Lower leg skin (tissue), 4 donors: Measurements from ENCODE around the gene DESI1. TPM values are rescaled to one million over a fixed set of nuclear protein-coding genes. Genes with fewer than 3 reads are reported as not detected.

Experiments used
- DNase-seq, 2 donors: peaks; one replicate each; pipeline ENCODE4 v3.0.0-alpha.2; 2019; ENCODE audit warnings: low spot score in 2 of 2
- H3K4me3 ChIP-seq: fragments of 200-600 bp; sonication (generic); 2 replicates; pipeline ENCODE4 v1.5.1; 2017; ENCODE audit warnings: mild to moderate bottlenecking, low read depth; ENCODE audit not compliant: poor library complexity, severe bottlenecking
- POLR2A ChIP-seq, 2 donors: fragments of 450-650 bp; IDR thresholded peaks; one replicate each; pipeline ENCODE4 v1.6.1; 2016 to 2017; ENCODE audit warnings: antibody characterized with exemption in 2 of 2, mild to moderate bottlenecking in 1 of 2, moderate library complexity in 1 of 2
- WGBS, 2 donors: methylation state at CpG; one replicate each; pipeline ENCODE4 v1.1.5; 2018; 5-methylcytosine and 5-hydroxymethylcytosine counted together
- intact Hi-C: fragments of 100-400 bp; cut with DNase I; formaldehyde crosslinking; loops from one replicate; pipeline ENCODE4 v1.15.0; 2023; ENCODE audit warnings: low total_unique reads
- total RNA-seq, 4 donors: library from RNA; depleted of rRNA; stranded (reverse); fragments of >200 nt; gene quantifications; one replicate each; pipeline ENCODE4 v1.1.0, GENCODE V29; 2016
- TF ChIP-seq, protein P1 (sequence below), 3 donors: fragments of 450-650 bp; IDR thresholded peaks; one replicate each; pipeline ENCODE4 v1.5.1; 2016; ENCODE audit warnings: antibody characterized with exemption in 3 of 3, mild to moderate bottlenecking in 3 of 3, moderate library complexity in 2 of 3

The DESI1 gene
- total RNA-seq, 4 donors from 2014 or later: 16.1 to 37.8 (median 23.0) TPM

DNA sequence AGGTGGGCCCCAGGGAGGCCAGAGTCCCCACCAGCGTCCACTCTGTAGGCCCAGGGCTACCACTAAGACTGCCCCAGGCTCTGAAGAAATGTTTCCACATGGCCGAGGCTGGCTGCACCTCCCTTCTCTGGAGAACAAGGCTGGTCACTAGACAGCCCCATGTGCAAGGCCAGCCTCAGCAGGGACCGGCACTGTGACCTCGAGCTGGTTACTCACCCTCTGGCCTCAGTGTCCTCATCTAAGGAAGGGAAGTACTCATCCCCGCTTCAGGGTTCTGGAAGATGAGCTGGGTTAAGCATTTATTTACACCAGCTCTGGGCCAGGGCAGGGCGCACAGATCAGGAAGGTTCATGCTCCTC is 40.9 kb downstream of the DESI1 start:
- intact Hi-C loops: no loop called here
- no peak for DNase-seq
- 85 to 93% methylated on average over 5 to 6 of the region's 6 CpGs for WGBS, 2 donors
- TF ChIP-seq, protein P1, sequence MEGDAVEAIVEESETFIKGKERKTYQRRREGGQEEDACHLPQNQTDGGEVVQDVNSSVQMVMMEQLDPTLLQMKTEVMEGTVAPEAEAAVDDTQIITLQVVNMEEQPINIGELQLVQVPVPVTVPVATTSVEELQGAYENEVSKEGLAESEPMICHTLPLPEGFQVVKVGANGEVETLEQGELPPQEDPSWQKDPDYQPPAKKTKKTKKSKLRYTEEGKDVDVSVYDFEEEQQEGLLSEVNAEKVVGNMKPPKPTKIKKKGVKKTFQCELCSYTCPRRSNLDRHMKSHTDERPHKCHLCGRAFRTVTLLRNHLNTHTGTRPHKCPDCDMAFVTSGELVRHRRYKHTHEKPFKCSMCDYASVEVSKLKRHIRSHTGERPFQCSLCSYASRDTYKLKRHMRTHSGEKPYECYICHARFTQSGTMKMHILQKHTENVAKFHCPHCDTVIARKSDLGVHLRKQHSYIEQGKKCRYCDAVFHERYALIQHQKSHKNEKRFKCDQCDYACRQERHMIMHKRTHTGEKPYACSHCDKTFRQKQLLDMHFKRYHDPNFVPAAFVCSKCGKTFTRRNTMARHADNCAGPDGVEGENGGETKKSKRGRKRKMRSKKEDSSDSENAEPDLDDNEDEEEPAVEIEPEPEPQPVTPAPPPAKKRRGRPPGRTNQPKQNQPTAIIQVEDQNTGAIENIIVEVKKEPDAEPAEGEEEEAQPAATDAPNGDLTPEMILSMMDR (IDR thresholded peaks at IDR 0.05): no peak
- no peak for TF ChIP-seq POLR2A (IDR thresholded peaks at IDR 0.05)
- no peak overlapping the region for H3K4me3 ChIP-seq

DNA sequence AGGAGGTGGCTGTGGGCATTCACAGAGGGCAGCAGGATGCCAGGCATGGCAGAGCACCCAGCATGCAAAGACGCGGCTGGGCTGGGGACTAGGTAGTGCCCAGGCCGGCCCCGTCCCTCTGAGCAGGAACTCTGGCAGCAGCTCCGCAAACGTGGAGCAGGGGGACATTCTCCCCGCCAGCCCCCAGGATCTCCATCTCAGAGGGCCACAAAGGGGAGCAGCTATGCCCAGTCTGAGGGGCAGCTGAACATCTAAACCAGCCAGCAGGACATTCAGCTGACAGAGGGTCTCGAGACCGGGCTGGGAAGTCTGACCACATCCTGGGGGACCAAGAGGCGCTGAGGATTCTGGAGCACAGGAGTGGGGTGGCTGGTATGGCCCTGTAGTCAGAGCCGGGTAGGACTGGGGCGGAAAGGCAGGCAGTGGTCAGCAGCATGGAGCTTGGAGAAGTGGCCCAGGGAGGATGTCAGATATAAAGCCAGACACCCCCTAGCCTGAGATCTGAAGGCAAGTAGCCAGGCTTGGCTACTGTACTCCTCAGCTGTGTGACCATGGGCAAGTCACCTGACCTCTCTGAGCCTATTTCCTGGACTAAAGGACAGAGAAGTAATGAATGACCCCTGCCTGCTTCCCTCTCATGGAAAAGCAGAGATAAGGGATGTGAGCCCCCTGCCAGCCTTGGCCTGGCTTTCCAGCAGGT is 41.4 kb downstream of the DESI1 start:
- intact Hi-C loops: no loop called here
- DNase-seq: no peak
- 97 to 99% methylated on average over 5 to 12 of the region's 12 CpGs for WGBS, 2 donors
- no peak overlapping the region for H3K4me3 ChIP-seq
- no peak for TF ChIP-seq POLR2A (IDR thresholded peaks at IDR 0.05)
- TF ChIP-seq, protein P1 (IDR thresholded peaks at IDR 0.05): no peak

DNA sequence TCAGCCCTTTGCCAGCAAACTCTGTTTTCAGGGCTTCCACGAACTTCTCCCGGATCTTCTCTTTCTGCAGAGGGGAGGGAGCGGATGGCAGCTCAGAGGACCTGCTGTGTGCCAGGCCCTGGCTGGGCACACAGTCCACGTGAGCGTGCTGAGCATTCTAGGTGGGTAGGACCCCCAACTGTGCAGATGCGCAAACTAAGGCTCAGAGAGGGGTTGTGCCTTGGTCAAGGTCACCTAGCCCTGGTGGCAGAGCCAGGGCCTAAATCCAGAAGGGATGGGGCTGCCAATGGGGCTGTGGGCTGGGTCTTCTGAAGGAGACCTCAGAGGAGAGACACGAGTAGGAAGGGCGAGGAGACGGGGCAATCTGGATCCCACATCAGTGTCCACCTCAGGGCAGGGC is 42.0 kb downstream of the DESI1 start:
- H3K4me3 ChIP-seq: no peak overlapping the region
- WGBS, 2 donors: 95 to 96% methylated on average over 9 of the region's 9 CpGs
- no peak for DNase-seq
- no peak for TF ChIP-seq POLR2A (IDR thresholded peaks at IDR 0.05)
- TF ChIP-seq, protein P1 (IDR thresholded peaks at IDR 0.05): no peak
- intact Hi-C loops: no loop called here

DNA sequence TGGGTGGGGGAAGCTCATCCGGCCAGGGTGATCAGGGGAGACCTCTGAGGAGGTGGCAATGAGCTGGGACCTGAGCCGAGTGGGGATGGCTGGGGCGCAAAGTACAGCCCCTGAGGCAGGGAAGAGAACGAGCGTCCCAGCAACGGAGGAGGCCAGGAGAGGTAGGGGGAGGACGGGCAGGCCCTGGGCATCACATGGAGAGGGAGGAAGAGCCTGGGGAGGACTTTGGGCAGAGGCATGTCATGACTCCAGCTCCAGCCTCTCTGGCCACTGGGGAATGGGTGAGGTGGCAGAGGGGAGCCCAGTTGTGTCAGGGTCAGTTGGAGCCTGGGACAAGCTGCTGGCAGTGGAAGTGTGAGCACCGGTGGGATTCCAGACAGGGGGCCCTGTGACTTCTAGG is 42.7 kb downstream of the DESI1 start:
- no peak overlapping the region for H3K4me3 ChIP-seq
- WGBS, 2 donors: 86 to 89% methylated on average over 8 of the region's 8 CpGs
- no peak for DNase-seq
- TF ChIP-seq, protein P1 (IDR thresholded peaks at IDR 0.05): no peak
- no peak for TF ChIP-seq POLR2A (IDR thresholded peaks at IDR 0.05)
- intact Hi-C loops: no loop called here

DNA sequence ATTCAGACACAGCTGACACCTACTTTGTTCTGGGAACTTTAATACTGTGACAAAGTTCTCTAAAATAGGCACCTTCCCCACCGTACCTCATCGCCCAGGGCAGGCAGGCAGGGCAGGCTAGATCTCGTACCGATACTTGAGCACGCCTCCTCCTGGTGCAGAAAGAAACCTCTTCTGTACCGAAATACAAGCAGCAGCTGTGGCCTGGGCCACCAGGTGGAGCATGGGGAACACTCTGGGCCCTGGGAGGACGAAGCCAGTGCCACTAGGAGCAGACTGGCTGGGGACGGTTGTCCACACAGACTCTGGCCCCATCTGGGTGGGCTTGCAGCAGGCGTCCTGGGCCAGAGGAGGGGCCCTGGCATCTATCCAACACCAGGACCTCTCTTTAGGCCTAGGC is 44.0 kb downstream of the DESI1 start:
- DNase-seq: no peak
- TF ChIP-seq POLR2A (IDR thresholded peaks at IDR 0.05): no peak
- TF ChIP-seq, protein P1 (IDR thresholded peaks at IDR 0.05): no peak
- WGBS, 2 donors: 73 to 75% methylated on average over 8 to 9 of the region's 9 CpGs
- no peak overlapping the region for H3K4me3 ChIP-seq
- intact Hi-C loops: no loop called here

DNA sequence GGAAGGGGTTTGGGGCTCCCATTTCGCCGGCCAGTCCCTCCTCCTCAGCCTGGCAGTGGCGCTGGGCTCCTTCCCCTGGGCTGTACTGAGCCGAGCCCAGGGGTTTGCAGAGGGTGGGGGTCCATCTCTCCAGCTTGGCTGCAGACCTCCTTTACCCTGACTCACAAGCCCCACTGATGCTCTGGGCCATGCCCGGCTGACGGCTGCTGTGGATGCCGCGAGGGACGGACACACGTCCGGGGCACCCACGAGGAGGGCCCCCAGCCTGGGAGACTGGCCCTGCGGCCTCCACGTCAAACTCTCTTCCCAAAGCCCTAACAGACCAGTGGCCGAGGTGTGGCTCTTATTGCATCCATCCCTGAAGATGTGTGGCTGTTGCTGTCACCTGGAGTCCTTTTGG is 45.3 kb downstream of the DESI1 start:
- DNase-seq: no peak
- WGBS, 2 donors: 89 to 94% methylated on average over 9 to 14 of the region's 15 CpGs

More for the DNA sequence above, 45.3 kb downstream of the DESI1 start:
- TF ChIP-seq POLR2A (IDR thresholded peaks at IDR 0.05): no peak
- TF ChIP-seq, protein P1 (IDR thresholded peaks at IDR 0.05): no peak
- intact Hi-C loops: no loop called here
- no peak overlapping the region for H3K4me3 ChIP-seq
